Measurements from ENCODE around the gene PUDP. TPM values are rescaled to one million over a fixed set of nuclear protein-coding genes. Genes with fewer than 3 reads are reported as not detected.

The PUDP gene
- total RNA-seq, 1 experiment from 2014 or later = 20.3 TPM

GRCh38 chrX:7059214-7059838 is 88.6 kb downstream of the PUDP start:
- TF ChIP-seq EZH2phosphoT487 (IDR thresholded peaks at IDR 0.05; ENCODE audit: borderline replicate concordance) (no peak), YY1 (IDR thresholded peaks at IDR 0.05; ENCODE audit: extremely low read depth, insufficient replicate concordance, low read depth, low read length) (no peak), MAX (IDR thresholded peaks at IDR 0.05) (no peak), RAD21 (IDR thresholded peaks at IDR 0.05; ENCODE audit: low read depth) (no peak), ZNF274 (IDR thresholded peaks at IDR 0.05; ENCODE audit: low read depth, low read length) (no peak), EGR1 (IDR thresholded peaks at IDR 0.05; ENCODE audit: low read depth) (no peak), POLR2AphosphoS5 (IDR thresholded peaks at IDR 0.05; ENCODE audit: low read depth, low read length) (no peak), REST (IDR thresholded peaks at IDR 0.05; ENCODE audit: low read depth) (no peak), JUND (IDR thresholded peaks at IDR 0.05) (no peak), ELF1 (IDR thresholded peaks at IDR 0.05; ENCODE audit: borderline replicate concordance, low read depth) (no peak), FOSL1 (IDR thresholded peaks at IDR 0.05; ENCODE audit: low read depth) (no peak), CTCF (IDR thresholded peaks at IDR 0.05 in 2 of 3, conservative IDR thresholded peaks at IDR 0.05 in 1 of 3; ENCODE audit: borderline replicate concordance in 1 of 3, insufficient read depth in 1 of 3, low read depth in 2 of 3, low read length in 2 of 3) (no peak), TCF7L2 (IDR thresholded peaks at IDR 0.05; ENCODE audit: borderline replicate concordance, extremely low read depth, insufficient read depth, insufficient read length) (no peak), SIN3A (IDR thresholded peaks at IDR 0.05; ENCODE audit: low read depth) (no peak), SRF (IDR thresholded peaks at IDR 0.05; ENCODE audit: low read depth) (no peak), CEBPB (IDR thresholded peaks at IDR 0.05; ENCODE audit: low read depth) (no peak), ZBTB33 (IDR thresholded peaks at IDR 0.05; ENCODE audit: extremely low read depth, insufficient replicate concordance, low read length) (no peak), POLR2A (IDR thresholded peaks at IDR 0.05; ENCODE audit: borderline replicate concordance, extremely low read depth, insufficient read depth, insufficient read length) (no peak), ZFX (IDR thresholded peaks at IDR 0.05) (no peak)
- CTCF ChIA-PET = no interaction called here

More at GRCh38 chrX:7059214-7059838, 88.6 kb downstream of the PUDP start:
- Histone ChIP-seq H3K79me2 (ENCODE audit: insufficient read depth, low read length) (no peaks in the 10 kb centered on the region), H3K9me3 (ENCODE audit: control insufficient read depth in 1 of 2, insufficient read depth in 1 of 2, low read depth in 1 of 2, low read length in 2 of 2) (no peaks in the 10 kb centered on the region), H3K4me3 (replicated peaks in 1 of 2; ENCODE audit: low read depth in 1 of 2, low read length in 2 of 2) (no peak overlapping the region), H3K4me1 (ENCODE audit: control insufficient read depth in 1 of 2, insufficient read depth in 2 of 2, low read length in 2 of 2) (no peaks in the 10 kb centered on the region), H3K36me3 (ENCODE audit: control insufficient read depth in 1 of 2, insufficient read depth in 2 of 2, low read length in 2 of 2) (no peaks in the 10 kb centered on the region), H3K4me2 (ENCODE audit: low read length) (no peak overlapping the region), H2AFZ (ENCODE audit: low read depth, low read length, poor library complexity, severe bottlenecking) (no peak overlapping the region), H3K27me3 (ENCODE audit: insufficient read depth, low read length) (no peaks in the 10 kb centered on the region), H3K27ac (ENCODE audit: low read depth, low read length) (no peak overlapping the region), H3K9me2 (ENCODE audit: insufficient read depth) (no peaks in the 10 kb centered on the region), H3K9ac (ENCODE audit: low read length) (no peak overlapping the region), H4K20me1 (ENCODE audit: insufficient read depth) (no peaks in the 10 kb centered on the region)
- no peak for ATAC-seq
- DNase-seq (ENCODE audit: low read depth, low spot score) = no peak
- ChIA-PET POLR2A (no interaction called here), RAD21 (ENCODE audit: low non-redundant PET in 1 of 2, low total read pairs in 2 of 2, uncharacterized antibody in 2 of 2, unreplicated experiment in 2 of 2) (no interaction called here)
- BruUV-seq (replicated peaks) = no TSS peak
- intact Hi-C loops (cut with micrococcal nuclease) = no loop called here

Data from HCT116 (cell line).